Caco-2 (cell line): ENCODE results near the gene DEPP1. TPM values are rescaled to one million over a fixed set of nuclear protein-coding genes. Genes with fewer than 3 reads are reported as not detected.
A peak's percentile ranks its signal among the peaks of the same experiment; 100 is the strongest.

Experiments used
- BruUV-seq: library from RNA; stranded (reverse); fragments of 400-500 nt; replicated peaks from 2 replicates; lab custom pipeline; 2021; lab: Mats Ljungman, UMichigan
- CTCF ChIA-PET: fragments of 300-600 bp; sonication (Branson Sonifier 250); formaldehyde crosslinking; loops from one replicate; lab custom pipeline; 2022; ENCODE audit warnings: antibody characterized with exemption; lab: Charles Lee
- POLR2A ChIA-PET: fragments of 300-600 bp; sonication (Branson Sonifier 250); formaldehyde crosslinking; loops from one replicate; lab custom pipeline; 2022; ENCODE audit warnings: antibody characterized with exemption; lab: Charles Lee
- DNase-seq, 2 experiments: peaks; one replicate each; pipeline versions ENCODE4 v3.0.0 to v3.0.0-alpha.2; 2020 to 2022
- H3K27me3 ChIP-seq: replicated peaks from 2 replicates; pipeline ENCODE4 v1.6.0; 2011; ENCODE audit warnings: low read length; ENCODE audit not compliant: control insufficient read depth, insufficient read depth
- H3K36me3 ChIP-seq: 2 replicates; pipeline ENCODE4 v1.5.1; 2011; ENCODE audit warnings: low read length; ENCODE audit not compliant: control insufficient read depth, insufficient read depth
- H3K4me1 ChIP-seq: fragments of 250-450 bp; sonication (Bioruptor Pico); 2 replicates; pipeline ENCODE4 v1.5.1; 2020; ENCODE audit warnings: mild to moderate bottlenecking
- H3K4me3 ChIP-seq: 2 replicates; pipeline ENCODE4 v1.5.1; 2011; ENCODE audit warnings: low read depth, mild to moderate bottlenecking, control low read depth, low read length
- H3K9me3 ChIP-seq: fragments of 250-450 bp; sonication (Bioruptor Pico); 2 replicates; pipeline ENCODE4 v1.5.1; 2020; ENCODE audit warnings: mild to moderate bottlenecking, moderate library complexity
- H3K27ac Mint-ChIP-seq: one replicate; pipeline ENCODE4 v1.8.0; 2022; ENCODE audit warnings: mixed read lengths; ENCODE audit not compliant: unreplicated experiment
- H3K27me3 Mint-ChIP-seq: one replicate; pipeline ENCODE4 v1.8.0; 2022; ENCODE audit warnings: mixed read lengths; ENCODE audit not compliant: insufficient read depth, unreplicated experiment
- H3K36me3 Mint-ChIP-seq: one replicate; pipeline ENCODE4 v1.8.0; 2022; ENCODE audit warnings: mild to moderate bottlenecking, mixed read lengths; ENCODE audit not compliant: insufficient read depth, unreplicated experiment
- H3K4me1 Mint-ChIP-seq: one replicate; pipeline ENCODE4 v1.8.0; 2022; ENCODE audit warnings: low read depth, mixed read lengths; ENCODE audit not compliant: unreplicated experiment
- H3K4me3 Mint-ChIP-seq: one replicate; pipeline ENCODE4 v1.8.0; 2022; ENCODE audit warnings: mild to moderate bottlenecking, moderate library complexity, mixed read lengths; ENCODE audit not compliant: unreplicated experiment
- H3K9me3 Mint-ChIP-seq: one replicate; pipeline ENCODE4 v1.8.0; 2022; ENCODE audit warnings: mixed read lengths; ENCODE audit not compliant: unreplicated experiment
- intact Hi-C: fragments of 100-400 bp; cut with micrococcal nuclease; formaldehyde crosslinking; loops from one replicate; pipeline ENCODE4 v1.10.0; 2022; ENCODE audit not compliant: unreplicated experiment
- total RNA-seq: library from RNA; stranded (reverse); gene quantifications from 2 replicates; pipeline ENCODE4 v1.2.3, GENCODE V29; 2022
- TF ChIP-seq, protein P1 (sequence below), 2 experiments: fragments of 200-600 bp in 1 of 2; IDR thresholded peaks; 1 replicate in 1 of 2; 2 replicates in 1 of 2; pipeline versions ENCODE4 v1.5.1 to v1.8.0; 2011 to 2022; ENCODE audit warnings: antibody characterized with exemption in 1 of 2, control low read depth in 1 of 2, inconsistent platforms in 1 of 2, low read depth in 1 of 2, low read length in 1 of 2, mild to moderate bottlenecking in 1 of 2, moderate library complexity in 1 of 2; ENCODE audit not compliant: insufficient read depth in 1 of 2, severe bottlenecking in 1 of 2, unreplicated experiment in 1 of 2

Gene DEPP1
- total RNA-seq, 1 experiment from 2014 or later = 13.6 TPM

DNA sequence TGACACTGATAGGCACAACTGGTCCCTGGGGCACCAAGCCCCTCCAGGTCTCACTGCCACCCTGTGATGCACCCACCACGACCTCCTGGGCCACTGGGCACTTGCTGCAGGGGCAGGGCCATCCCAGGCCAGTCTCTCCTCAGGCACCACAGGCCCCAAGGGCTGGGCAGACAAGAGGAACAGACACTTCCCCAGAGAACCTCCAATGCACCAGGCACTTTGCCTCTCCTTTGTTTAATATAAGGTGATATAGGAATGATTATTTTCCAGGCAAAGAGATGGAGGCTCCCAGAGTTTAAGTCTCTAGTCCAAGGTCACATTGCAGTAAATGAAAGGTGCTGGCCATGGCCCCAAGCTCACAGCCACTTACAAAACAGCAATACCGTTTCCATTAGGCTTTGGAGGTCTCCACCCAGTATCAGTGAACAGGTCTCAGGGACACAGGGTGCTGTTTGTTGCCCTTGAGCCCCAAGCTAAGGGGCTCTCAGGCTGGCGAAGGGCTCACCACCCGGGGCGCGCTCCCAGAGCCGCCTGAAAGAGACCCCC, 4.5 kb downstream of the DEPP1 start:
- intact Hi-C loops = loop anchor here (2.0 kb wide), 1 partner anchor 15 kb away; the partner anchor contains the start of gene RASSF4
- peak overlapping the region; percentile 57 for H3K27ac Mint-ChIP-seq
- TF ChIP-seq, protein P1, sequence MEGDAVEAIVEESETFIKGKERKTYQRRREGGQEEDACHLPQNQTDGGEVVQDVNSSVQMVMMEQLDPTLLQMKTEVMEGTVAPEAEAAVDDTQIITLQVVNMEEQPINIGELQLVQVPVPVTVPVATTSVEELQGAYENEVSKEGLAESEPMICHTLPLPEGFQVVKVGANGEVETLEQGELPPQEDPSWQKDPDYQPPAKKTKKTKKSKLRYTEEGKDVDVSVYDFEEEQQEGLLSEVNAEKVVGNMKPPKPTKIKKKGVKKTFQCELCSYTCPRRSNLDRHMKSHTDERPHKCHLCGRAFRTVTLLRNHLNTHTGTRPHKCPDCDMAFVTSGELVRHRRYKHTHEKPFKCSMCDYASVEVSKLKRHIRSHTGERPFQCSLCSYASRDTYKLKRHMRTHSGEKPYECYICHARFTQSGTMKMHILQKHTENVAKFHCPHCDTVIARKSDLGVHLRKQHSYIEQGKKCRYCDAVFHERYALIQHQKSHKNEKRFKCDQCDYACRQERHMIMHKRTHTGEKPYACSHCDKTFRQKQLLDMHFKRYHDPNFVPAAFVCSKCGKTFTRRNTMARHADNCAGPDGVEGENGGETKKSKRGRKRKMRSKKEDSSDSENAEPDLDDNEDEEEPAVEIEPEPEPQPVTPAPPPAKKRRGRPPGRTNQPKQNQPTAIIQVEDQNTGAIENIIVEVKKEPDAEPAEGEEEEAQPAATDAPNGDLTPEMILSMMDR (IDR thresholded peaks at IDR 0.05; ENCODE audit: insufficient read depth in 1 of 2, low read depth in 1 of 2, low read length in 1 of 2, severe bottlenecking in 1 of 2, unreplicated experiment in 1 of 2) = no peak
- Histone ChIP-seq H3K4me3 (peak overlapping the region; percentile 42), H3K36me3 (0 out of 2 replicates have a peak, but pooled peaks cover 4% of the 10 kb centered on the region), H3K4me1 (peaks cover 60% of the 10 kb centered on the region), H3K9me3 (no peaks in the 10 kb centered on the region), H3K27me3 (no peaks in the 10 kb centered on the region)
- peak overlapping the region; percentile 70 for H3K4me3 Mint-ChIP-seq
- CTCF ChIA-PET = interaction anchor here (0.9 to 2.6 kb wide), 3 partner anchors 10 to 41 kb away, joined by 4 to 17 read pairs (median 8); no protein-coding TSS in a partner anchor
- no peaks in the 10 kb centered on the region for H3K27me3 Mint-ChIP-seq
- H3K4me1 Mint-ChIP-seq = peaks cover 26% of the 10 kb centered on the region
- no peak for DNase-seq
- BruUV-seq = TSS peak; percentile 10
- peaks cover 22% of the 10 kb centered on the region for H3K36me3 Mint-ChIP-seq
- H3K9me3 Mint-ChIP-seq = no peaks in the 10 kb centered on the region
- POLR2A ChIA-PET = no interaction called here

DNA sequence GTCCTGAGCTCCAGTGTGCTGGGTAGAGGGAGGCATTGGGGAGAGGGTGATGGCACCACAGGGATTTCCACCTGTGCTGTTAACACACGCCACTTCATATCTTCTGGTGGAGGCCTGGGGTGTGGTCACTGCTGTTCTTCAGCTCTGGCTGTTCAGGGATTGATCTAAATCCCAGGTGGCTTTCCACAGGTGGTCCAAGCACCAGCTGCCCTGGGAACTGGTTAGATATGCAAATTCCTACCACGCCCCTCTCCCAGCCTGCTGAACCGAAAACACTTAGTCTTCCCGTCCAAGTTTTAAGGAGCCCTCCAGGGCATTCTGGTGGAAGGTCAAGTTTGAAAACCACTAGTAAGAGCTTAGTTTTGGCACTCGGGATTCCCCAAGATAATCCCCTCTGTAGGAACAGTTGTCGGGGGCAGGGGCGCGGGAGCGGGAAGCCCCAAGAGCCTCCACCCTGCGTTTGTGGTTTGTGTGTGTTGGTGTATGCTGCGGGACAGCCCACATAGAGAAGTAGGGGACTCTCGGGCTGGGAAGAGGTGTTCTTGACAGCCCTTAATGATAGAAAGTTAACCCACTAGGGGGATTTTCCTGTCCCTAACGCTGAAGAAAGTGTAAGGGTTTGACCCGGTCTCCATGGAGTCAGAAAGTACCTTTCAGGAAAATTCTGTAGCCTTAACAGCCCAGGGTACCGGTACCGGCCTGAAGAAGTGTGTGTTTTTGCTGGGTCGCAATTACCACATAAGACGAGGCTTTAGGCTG, 5.1 kb downstream of the DEPP1 start:
- intact Hi-C loops = loop anchor here (2.0 kb wide), 1 partner anchor 15 kb away; the partner anchor contains the start of gene RASSF4
- H3K27ac Mint-ChIP-seq = peak overlapping the region; percentile 57

More for the DNA sequence above, 5.1 kb downstream of the DEPP1 start:
- H3K4me3 ChIP-seq = no peak overlapping the region
- H3K4me1 Mint-ChIP-seq = peaks cover 20% of the 10 kb centered on the region
- ChIA-PET POLR2A (interaction anchor here (0.5 kb wide), 1 partner anchor 621 kb away, joined by 3 read pairs; no protein-coding TSS in a partner anchor), CTCF (interaction anchor here (0.9 to 2.6 kb wide), 5 partner anchors 9 to 40 kb away, joined by 3 to 17 read pairs (median 5); no protein-coding TSS in a partner anchor)
- BruUV-seq = no TSS peak
- H3K27me3 Mint-ChIP-seq = no peaks in the 10 kb centered on the region
- TF ChIP-seq, protein P1 (IDR thresholded peaks at IDR 0.05; ENCODE audit: insufficient read depth in 1 of 2, low read depth in 1 of 2, low read length in 1 of 2, severe bottlenecking in 1 of 2, unreplicated experiment in 1 of 2) = no peak
- H3K4me1 ChIP-seq = peaks cover 54% of the 10 kb centered on the region
- no peaks in the 10 kb centered on the region for H3K9me3 Mint-ChIP-seq
- no peaks in the 10 kb centered on the region for H3K9me3 ChIP-seq
- no peak overlapping the region for H3K4me3 Mint-ChIP-seq
- H3K27me3 ChIP-seq = no peaks in the 10 kb centered on the region
- peaks cover 16% of the 10 kb centered on the region for H3K36me3 Mint-ChIP-seq
- DNase-seq = no peak
- 0 out of 2 replicates have a peak, but pooled peaks cover 4% of the 10 kb centered on the region for H3K36me3 ChIP-seq
